Middle frontal gyrus (tissue), 1 donor: ENCODE data around the gene ABI3.

Experiments used
- DNase-seq: peaks from one replicate; pipeline ENCODE4 v3.0.0-alpha.2; 2015; ENCODE audit warnings: low spot score; ENCODE audit errors: extremely low spot score

Gene ABI3

DNA sequence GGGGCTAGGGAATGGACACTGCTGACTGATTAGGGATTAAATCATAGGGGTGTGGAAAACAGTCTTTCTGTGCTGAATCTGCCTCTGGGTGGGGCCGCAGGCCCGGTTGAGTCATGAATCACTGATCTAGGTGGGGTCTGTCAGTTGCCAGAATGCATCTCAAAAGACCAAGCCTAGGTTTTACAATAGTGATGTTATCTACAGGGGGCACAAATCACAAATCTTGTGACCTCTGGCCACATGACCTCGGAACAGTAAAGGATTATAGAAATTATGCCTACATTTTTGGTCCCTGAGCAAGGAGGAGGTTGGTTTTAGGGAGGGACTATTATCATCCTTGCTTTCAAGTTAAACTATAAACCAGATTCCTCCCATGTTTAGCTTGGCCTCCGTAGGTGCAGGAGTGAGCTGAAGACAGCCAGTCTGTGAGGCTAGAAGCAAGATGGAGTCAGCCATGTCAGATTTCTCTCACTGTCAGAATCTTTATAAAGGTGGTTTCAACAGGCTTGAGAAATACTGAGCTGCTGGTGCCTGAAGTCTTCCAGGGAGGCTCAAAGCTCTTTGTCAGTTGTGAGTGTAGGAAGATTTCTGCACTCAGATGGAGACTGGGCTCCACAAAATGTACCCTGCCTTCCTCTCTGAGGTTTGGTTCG is 13.0 kb upstream of the ABI3 start:
- DNase-seq, result no peak

DNA sequence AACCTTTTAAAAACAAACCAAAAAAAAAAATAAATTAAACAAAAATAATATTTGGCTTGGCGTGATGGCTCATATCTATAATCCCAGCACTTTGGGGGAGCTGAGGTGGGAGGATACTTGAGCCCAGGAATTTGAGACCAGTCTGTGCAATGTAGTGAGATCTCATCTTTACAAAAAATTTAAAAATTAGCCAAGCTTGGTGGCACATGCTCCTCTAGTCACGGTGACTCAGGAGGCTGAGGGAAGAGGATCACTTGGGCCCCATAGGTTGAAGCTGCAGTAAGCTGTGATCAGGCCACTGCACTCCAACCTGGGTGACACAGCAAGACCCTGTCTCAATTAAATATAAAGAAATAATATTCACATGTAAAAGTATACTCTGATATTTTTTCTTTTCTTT is 12.3 kb upstream of the ABI3 start:
- no peak for DNase-seq

DNA sequence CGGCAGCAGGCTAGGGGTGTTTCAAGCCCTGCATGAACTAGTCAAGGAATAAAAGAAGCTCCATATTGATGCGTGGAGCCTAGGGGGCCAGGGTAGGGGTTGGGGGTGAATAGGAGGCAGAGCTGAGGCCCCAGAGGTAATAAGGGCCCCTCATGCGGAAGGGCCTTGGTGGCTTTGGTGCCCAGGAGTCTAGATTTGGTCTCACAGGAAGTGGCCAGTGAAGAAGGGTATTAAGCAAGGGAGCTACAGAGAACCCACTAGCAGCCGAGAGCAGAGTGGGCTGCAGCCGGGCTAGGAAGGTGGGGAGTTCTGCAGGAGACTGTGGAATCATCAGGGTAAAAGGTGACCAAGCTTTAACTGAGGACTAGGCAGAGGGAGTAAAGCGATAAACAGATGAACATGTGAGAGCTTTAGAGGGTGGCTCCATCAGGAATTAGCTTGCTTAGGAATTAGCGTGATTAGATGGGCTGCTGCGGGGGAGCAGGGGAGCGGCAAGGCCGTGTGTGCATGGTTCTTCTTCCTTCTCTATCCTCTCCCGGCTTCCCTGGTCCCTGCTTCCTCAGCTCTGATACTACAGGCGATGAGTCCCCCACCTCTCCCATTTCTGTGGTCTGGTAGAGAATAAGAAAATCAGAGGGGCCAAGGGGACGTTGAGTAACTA is 10.0 kb upstream of the ABI3 start:
- DNase-seq, result no peak

DNA sequence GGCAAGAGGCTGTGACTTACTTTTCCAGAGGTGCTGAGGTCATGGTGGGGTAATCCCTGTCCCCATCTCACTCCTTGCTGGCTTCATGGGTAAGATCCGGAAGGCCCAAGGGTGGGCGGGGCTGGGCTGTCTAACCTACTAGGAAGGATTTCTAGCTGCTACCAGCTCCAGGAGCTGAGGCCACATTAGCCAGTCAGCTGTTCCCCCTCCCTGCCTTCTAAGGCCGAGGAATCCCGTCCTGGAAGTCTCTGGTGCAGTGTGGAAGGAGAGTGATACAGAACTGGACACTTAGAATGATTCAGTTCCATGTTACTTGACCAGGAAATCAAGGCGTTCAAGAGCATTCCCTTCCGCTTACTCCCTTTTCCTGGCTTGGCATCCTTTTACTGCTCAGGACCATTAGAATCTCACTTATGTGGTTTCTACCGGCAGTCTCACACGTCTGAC is 9.0 kb upstream of the ABI3 start:
- no peak for DNase-seq

DNA sequence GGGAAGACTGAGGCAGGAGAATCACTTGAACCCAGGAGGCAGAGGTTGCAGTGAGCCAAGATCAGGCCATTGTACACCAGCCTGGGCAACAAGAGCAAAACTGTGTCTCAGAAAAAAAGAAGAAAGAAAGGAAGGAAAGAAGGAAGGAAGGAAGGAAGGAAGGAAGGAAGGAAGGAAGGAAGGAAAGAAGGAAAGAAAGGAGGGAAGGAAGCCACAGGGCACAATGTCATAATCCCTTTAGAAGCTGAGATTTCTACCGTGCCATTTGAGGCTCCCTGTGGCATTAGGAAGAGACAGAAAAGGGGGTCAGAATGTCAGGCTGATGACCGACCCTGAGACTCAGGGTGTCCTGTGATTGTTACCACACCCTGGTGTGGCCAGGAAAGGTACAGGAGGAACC is 6.7 kb upstream of the ABI3 start:
- DNase-seq, result no peak

DNA sequence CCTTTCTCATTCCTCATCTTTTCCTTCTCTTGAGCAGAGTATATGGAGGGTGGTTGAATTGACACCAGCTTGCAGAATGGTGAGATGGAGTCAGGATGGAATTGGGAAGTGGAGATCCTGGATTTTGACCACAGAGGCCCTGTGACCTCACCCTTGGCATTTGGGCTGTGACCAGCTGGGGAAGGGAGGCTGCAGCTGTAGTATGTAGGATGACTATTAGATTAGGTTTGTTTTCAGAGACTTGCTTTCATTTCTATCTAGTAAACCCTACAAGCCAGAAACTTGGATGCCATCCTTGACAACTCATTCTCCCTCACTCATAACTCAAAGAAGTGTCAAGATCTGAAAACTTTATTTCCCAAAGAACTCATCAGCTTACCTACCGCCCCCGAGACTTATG is 6.0 kb upstream of the ABI3 start:
- DNase-seq, result no peak

DNA sequence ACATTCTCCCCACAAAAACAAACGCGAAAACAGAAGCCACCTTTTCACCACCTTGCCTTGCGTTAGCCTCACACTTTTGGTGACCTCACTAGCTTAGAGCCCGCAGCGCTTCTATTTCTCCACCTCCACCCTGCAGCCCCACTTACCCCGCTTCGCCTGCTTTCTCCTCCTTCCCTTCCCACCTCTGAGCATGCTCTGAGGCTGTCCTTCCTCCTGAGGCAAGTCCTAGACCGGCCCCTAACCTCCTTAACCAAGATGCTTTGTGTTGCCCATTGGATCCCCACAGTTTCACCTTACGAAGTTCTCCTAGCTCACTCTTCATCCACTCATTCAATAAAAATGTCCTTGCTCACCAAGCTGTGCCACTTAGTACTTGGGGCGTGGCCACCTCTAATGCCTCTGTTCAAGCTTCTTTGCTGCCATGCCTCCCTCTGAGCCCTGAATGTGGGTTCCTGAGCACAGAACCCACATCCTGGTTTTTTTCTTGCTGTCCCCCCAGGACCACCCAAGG is 1.4 kb upstream of the ABI3 start:
- no peak for DNase-seq

DNA sequence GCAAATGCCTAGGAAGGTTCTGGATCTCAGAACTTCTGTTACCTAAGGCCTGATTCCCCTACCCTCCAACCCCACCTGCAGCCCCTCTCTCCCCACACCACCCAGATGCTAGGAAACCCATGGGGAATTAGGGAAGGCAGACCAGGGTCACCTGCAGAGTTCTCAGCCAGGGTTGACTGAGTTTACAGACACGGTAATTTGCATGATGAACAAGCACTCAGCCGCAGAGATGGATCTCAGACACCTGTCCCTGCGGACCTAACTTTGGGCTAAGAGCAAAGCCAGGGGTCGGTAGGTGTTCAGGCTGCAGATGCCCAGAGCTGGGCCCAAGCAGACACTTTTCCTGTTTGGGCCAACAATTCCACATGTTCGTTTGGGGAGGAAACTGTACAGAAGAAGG is 2.9 kb downstream of the ABI3 start:
- no peak for DNase-seq

DNA sequence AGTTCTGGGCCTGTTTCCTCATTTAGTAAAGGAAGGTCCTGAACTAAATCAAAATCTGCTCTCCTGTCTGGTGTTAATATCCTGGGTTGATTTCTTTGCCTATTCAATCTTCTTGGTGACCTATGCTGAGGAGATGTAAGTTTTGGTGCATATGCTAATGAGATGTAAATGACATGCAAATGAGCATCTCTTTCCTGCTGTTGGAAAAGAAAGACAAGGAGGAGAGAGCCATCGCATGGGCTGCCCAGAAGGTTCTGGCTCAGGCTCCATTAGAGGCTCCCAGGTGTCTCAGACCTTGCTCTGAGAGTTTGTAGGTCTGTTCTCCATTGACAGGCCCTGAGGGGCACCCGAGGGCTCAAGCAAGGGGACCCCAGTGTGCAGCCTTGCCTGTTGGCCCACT is 3.3 kb downstream of the ABI3 start:
- no peak for DNase-seq

DNA sequence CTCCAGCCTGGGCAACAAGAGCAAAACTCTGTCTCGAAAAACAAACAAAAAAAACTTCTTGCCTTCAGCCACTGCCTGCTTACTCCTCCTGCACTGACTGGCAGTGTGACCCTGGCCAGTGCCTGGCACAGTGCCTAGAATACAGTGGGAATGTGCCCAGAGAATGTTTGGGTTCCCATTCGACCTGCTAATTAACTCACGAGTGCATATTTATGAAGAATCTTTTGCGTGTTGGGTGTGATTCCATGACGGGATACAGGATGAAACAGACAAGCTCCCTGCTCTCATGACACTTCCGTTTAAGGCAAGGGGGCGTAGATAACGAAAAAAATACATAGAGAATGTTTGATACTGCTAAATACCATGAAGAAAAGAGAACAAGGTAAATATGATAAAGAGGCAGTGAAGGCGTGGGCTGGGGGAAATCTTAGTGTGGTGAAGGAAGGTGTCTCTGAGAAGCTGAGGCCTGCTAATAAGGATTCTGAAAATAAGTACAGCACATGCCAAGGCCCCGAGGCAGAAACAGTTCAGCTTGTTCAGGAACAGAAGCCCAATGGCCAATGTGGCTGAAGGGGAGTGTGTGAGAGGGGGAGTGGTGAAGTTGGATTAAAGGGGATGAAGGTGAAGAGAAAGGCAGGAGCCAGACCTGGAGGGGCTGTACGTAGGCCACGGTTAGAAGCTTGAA is 4.3 kb downstream of the ABI3 start:
- DNase-seq, result no peak

DNA sequence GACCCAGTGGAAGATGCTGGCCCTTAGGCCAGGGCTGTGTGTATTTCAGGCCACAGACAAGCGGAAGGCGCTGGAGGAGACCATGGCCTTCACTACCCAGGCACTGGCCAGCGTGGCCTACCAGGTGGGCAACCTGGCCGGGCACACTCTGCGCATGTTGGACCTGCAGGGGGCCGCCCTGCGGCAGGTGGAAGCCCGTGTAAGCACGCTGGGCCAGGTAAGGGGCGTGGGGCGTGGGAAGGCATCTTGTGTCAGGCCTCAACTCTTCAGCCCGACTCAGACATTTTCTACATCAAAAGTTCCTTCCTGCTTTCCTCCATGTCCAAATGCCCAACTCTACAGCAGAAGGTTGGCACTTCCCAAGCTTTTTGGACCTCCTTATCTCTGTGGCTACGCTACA is 6.0 kb downstream of the ABI3 start:
- DNase-seq, result no peak

DNA sequence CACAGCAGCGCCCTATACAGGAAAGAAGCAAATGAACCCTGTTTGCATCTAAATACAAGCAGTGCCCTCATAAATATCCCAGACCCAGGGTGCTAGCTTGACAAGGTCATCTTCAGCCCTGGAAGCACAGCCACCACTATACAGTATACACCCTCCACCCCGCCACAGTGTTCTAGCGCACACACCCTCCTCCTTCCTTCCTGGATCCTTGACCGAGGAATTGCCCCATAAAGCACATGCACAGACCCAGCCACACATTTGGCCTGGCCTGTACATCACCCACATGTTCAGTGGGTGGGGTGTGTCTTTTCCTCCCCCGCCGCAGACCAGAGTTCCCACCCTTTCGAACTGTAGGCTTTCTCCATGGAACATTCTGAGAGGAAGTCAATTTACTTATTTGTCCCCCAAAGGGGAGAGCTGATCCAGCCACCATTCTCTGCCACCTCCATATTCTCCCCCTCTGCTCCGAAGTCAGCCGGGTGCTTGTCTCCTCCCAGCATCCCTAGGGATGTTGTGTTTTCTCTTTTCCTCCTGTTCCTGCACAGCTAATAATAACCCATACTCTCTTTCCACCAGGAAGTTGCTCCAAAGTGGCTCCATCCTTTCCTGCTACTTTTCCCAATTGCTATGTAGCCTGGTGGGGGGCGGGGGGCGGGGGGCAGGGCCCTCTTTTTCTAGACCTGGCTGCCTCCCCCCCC is 6.6 kb downstream of the ABI3 start:
- no peak for DNase-seq

DNA sequence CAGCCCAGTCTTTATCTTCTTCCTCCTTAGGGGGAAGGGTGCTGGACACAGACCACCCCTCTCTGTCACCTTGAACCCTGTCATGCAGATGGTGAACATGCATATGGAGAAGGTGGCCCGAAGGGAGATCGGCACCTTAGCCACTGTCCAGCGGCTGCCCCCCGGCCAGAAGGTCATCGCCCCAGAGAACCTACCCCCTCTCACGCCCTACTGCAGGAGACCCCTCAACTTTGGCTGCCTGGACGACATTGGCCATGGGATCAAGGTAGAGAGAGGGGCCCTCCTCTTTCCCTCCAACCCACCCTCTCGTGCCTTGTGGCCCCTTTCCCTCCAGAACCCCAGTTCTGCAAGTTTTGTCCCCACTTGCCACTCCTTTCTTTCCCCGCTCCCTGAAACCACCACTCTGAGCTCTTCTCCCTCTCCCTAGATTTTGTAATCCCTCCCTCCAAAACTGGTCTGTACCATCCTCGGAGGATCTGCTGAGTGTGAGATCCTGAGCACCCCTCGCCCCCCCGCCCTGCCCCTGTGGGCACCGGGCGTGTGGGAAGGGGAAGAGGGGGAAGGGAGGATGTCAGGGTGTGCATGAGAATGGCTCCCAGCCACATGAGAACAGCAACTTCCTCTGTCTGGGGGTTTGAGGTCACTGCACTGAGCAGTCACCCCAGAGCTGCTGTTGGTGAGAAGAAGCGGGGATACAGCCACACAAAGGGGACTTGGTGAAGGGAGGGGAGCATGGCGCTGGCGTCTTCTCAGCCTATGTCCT is 7.3 kb downstream of the ABI3 start:
- DNase-seq, result no peak

DNA sequence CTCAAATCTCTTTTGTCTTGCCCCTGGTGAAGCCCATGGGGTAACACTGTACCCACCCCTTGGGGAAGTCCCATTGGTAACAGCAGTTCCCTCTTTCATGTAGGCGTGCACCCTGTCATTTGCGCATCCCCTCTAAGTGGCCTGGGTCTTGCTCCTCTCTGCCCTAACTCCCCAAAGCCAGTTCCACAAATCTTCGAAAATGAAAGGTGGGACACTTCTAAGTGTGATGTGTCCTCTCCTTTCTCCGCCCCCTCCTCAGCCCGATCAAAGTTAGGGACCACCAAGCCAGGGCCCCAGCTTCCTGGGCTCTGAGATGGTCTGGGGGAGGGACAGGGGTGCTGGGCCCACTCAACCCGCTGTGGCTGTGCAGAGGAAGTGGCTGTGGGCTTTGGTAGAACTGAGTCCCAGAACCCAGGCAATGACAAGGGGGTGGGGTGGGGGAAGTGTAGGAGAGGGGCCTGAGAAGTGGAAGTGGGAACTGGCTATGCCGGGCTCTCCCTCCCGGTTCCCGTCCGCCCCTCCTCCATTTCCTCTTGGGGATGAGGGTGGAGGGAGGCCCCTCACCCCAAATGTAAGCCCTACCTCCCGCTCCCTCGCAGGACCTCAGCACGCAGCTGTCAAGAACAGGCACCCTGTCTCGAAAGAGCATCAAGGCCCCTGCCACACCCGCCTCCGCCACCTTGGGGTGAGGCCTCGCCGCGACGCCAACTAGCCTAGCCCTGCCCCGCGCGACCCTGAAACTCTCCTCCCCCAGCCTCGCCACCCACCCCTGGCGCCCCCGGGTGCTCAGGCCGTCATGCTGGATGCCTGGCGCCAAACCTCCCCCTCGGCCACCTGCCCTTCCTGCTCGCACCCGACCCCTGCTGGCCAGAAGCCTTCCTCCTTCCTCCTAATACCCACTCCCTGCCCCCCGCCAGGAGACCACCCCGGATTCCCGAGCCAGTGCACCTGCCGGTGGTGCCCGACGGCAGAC is 8.7 kb downstream of the ABI3 start:
- no peak for DNase-seq

DNA sequence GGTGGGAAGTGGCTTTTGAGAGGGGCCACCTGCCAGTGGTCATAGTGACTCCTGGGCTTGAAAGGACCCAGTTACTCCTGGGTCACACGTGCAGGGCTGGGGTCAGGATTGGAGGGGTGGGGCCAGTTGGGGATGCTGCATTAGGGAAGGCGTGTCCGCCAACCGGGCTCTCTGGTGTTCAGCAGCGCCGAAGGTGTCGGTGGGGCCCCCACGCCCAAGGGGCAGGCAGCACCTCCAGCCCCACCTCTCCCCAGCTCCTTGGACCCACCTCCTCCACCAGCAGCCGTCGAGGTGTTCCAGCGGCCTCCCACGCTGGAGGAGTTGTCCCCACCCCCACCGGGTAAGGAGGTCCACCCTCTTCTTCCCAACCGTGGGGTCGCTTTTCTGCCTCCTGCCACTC is 9.5 kb downstream of the ABI3 start:
- DNase-seq, result no peak

DNA sequence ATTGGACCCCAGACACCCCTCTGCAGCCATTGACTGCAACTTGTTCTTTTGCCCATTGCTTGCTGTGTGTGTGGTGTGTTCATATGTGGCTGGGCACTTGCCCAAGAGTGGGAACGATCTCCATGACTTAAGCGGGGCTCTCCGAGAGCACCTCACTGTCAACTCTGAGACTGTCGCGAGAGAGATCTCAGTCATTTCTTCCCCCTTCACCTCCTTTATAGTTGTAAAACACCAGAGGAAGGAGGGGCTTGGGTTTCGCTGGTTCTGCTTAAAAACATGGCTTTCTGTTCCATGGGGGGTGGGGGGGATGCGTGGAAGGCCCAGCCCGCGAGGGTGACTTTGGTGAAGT is 12.6 kb downstream of the ABI3 start:
- DNase-seq, result no peak

DNA sequence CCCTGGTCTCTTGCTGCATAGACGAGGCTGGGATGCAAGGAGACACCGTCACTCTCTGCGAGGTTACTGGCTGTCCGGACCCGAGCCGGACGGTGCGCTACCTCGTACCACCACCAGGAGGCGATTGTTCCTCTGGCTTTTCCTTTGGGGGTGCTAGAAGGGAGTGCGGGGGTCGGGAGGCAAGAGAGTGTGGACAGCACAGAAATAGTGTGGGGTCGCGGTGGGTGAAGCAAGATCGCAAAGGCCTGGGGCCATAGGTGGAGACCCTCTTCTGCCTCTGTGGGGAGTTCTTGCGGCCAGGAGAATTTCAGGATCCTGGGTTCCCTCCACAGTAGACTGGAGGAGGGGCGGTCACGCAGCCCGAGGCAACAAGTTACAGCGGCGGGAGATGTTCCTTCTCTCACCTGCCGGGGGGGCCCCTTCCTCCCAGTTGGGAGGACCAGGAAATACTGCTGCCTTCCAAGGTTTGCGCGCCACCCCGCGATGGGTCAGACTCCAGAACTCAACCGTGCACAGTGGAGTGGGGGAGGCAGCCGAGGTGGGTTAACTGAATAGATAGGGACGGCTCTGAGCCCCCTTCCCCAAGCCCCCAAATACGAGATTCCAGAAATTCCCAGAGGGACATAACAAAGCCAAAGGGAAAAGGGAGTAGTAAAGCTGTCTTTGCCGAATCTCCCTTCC is 13.2 kb downstream of the ABI3 start:
- no peak for DNase-seq

DNA sequence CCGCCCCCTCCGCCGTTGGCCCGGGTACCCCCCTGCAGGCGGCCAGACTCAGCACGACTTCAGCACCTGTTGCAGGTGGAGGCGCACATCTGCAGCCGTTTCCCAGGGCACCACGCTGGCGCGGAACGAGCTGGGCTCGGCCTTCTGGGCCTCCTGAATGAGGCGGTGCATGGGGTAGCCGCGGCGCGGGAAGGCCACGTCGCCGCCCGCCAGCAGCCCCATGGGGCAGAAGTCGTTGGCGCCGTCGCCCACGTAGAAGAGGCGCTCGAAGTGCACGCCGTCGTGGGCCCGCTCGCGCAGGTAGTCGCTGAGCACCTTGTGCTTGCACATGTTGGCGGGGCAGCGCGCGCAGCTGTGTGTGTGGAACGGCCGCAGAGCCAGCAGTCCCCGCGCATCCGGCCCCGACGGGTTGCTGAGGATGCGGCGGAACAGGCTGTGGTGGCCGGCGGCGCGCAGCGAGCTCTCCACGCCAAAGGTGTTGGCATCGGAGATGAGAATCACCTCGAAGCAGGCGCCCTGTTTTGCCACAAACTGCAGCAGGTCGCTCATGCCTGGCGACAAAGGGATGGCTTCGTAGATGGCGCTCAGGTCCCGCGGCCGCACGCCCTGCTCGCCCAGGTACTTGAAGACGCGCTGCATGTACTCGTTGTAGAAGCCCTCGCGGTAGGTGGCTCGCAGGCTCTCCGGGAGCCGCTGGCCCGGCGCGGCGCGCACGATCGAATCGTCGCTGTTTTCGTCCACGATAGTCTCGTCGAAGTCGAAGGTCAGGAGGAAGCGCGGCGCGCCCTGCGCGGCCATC is 13.9 kb downstream of the ABI3 start:
- DNase-seq, result no peak

DNA sequence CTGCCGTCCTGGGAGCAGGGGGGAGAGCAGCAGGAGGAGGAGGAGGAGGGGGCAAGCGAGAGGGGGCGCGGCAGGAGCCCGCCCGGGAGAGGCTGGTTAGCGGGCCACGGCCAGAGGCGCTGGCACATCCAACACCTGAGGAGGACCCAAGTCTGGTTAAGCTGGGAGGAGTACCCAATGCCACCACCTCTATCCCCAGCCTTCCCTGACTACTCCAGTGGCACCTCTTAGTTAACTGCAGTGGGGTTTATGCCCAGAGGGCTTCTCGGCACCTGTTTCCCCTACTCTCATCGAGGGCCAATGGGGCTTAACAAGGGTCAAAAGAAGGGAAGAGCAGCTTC is 14.5 kb downstream of the ABI3 start:
- DNase-seq, result no peak
